ENCODE results near the gene GSTA4.

Gene GSTA4

DNA sequence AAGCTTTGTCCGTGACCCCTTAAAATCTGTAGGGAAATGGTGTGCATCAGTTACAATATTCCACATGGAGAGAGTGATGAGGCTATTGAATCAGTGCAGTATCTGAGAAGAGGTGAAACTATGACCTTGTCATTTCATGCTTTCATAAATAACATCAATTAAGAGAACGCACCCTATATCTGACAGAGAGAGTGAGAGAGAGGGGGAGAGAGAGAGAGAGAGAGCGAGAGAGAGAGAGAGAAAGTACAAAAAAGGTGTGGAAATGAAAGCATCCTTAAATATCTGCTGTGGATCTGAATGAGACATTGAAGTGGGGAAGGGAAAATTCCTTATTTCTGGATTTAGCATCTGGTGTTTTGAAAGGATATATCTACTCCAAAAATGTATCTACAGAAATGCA is 12.4 kb downstream of the GSTA4 start:
- TF ChIP-seq ZNF184 (tag by site-specific recombination; IDR thresholded peaks at IDR 0.05) (no peak), ZNF596 (tag by site-specific recombination; IDR thresholded peaks at IDR 0.05) (peak; percentile 88), PRDM1 (tag by site-specific recombination; IDR thresholded peaks at IDR 0.05) (peak; percentile 69), ZNF654 (tag by site-specific recombination; IDR thresholded peaks at IDR 0.05; ENCODE audit: low read depth) (no peak)
- ChIA-PET CTCF (interaction anchor here (1.0 to 3.1 kb wide), 2 partner anchors 10 to 48 kb away, joined by 3 to 22 read pairs; no protein-coding TSS in a partner anchor), POLR2A (interaction anchor here (2.7 kb wide), 1 partner anchor 12 kb away, joined by 9 read pairs; the partner anchor contains the start of gene GSTA4)
- no peak overlapping the region for H3K4me3 ChIP-seq (ENCODE audit: low read depth, low read length)
- no peaks in the 10 kb centered on the region for H3K4me1 ChIP-seq (ENCODE audit: control insufficient read depth, insufficient read depth, low read length)
- H3K27ac ChIP-seq (ENCODE audit: extremely low read depth, low read depth, low read length) = no peak overlapping the region
- H3K9me3 ChIP-seq (ENCODE audit: control insufficient read depth, insufficient read depth, low read depth, low read length) = no peaks in the 10 kb centered on the region
- peaks cover 18 to 51% of the 10 kb centered on the region in 2 experiments for H3K36me3 ChIP-seq (ENCODE audit: control insufficient read depth in 2 of 2, insufficient read depth in 1 of 2, low read length in 2 of 2)

DNA sequence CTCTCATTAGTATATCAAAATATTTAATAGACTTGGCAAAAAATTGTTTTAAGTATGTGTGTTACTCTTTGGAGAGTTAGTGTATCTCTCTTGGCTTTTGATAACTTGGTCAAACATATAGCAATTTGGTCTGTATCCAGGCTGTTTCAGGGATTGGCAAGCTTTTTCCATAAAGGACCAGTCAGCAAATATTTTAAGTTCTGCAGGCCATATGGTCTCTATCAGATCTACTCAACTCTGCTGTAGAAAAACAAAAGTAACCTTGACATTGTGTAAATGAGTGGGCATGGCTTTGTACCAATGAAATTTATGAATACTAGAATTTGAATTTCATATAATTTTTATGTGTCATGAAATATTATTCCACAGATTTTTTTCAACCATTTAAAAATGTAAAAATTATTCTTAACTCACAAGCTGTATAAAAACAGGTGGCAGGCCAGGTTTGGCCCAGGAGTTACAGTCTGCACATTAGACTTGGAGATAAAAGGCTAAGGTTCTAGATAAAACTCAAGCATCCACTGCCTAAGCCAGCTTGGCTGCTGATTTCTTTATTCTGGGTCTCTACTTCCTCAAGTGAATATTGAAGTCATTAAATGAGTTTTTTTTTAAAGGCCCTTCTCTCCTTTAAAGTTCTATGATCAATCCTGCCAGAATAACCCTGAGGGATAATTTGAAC is 13.7 kb downstream of the GSTA4 start:
- no peak overlapping the region for H3K27ac ChIP-seq (ENCODE audit: extremely low read depth, low read depth, low read length)
- ChIA-PET CTCF (interaction anchor here (0.6 to 0.8 kb wide), 2 partner anchors 12 to 206 kb away, joined by 3 read pairs; no protein-coding TSS in a partner anchor), POLR2A (interaction anchor here (2.7 kb wide), 1 partner anchor 13 kb away, joined by 9 read pairs; the partner anchor contains the start of gene GSTA4)
- H3K9me3 ChIP-seq (ENCODE audit: control insufficient read depth, insufficient read depth, low read depth, low read length) = no peaks in the 10 kb centered on the region
- TF ChIP-seq ZNF266 (tag by site-specific recombination; IDR thresholded peaks at IDR 0.05; ENCODE audit: low read depth) = no peak
- TF ChIP-seq, protein P1, sequence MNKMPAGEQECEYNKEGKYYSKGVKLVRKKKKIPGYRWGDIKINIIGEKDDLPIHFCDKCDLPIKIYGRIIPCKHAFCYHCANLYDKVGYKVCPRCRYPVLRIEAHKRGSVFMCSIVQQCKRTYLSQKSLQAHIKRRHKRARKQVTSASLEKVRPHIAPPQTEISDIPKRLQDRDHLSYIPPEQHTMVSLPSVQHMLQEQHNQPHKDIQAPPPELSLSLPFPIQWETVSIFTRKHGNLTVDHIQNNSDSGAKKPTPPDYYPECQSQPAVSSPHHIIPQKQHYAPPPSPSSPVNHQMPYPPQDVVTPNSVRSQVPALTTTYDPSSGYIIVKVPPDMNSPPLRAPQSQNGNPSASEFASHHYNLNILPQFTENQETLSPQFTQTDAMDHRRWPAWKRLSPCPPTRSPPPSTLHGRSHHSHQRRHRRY (tag by site-specific recombination; IDR thresholded peaks at IDR 0.05) = no peak
- TF ChIP-seq, protein P2, sequence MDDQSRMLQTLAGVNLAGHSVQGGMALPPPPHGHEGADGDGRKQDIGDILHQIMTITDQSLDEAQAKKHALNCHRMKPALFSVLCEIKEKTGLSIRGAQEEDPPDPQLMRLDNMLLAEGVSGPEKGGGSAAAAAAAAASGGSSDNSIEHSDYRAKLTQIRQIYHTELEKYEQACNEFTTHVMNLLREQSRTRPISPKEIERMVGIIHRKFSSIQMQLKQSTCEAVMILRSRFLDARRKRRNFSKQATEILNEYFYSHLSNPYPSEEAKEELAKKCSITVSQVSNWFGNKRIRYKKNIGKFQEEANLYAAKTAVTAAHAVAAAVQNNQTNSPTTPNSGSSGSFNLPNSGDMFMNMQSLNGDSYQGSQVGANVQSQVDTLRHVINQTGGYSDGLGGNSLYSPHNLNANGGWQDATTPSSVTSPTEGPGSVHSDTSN (CRISPR knock-in tag; IDR thresholded peaks at IDR 0.05) = no peak
- no peak for TF ChIP-seq ZNF747 (tag by site-specific recombination; IDR thresholded peaks at IDR 0.05)
- TF ChIP-seq, protein P3, sequence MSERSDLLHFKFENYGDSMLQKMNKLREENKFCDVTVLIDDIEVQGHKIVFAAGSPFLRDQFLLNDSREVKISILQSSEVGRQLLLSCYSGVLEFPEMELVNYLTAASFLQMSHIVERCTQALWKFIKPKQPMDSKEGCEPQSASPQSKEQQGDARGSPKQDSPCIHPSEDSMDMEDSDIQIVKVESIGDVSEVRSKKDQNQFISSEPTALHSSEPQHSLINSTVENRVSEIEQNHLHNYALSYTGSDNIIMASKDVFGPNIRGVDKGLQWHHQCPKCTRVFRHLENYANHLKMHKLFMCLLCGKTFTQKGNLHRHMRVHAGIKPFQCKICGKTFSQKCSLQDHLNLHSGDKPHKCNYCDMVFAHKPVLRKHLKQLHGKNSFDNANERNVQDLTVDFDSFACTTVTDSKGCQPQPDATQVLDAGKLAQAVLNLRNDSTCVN (tag by site-specific recombination; optimal IDR thresholded peaks at IDR 0.05) = no peak
- no peak for TF ChIP-seq ZNF433 (tag by site-specific recombination; IDR thresholded peaks at IDR 0.05; ENCODE audit: low read depth)
- TF ChIP-seq KLF16 (tag by site-specific recombination; IDR thresholded peaks at IDR 0.05) = no peak
- TF ChIP-seq, protein P4, sequence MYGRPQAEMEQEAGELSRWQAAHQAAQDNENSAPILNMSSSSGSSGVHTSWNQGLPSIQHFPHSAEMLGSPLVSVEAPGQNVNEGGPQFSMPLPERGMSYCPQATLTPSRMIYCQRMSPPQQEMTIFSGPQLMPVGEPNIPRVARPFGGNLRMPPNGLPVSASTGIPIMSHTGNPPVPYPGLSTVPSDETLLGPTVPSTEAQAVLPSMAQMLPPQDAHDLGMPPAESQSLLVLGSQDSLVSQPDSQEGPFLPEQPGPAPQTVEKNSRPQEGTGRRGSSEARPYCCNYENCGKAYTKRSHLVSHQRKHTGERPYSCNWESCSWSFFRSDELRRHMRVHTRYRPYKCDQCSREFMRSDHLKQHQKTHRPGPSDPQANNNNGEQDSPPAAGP (tag by site-specific recombination; IDR thresholded peaks at IDR 0.05) = no peak
- TF ChIP-seq ZNF214 (tag by site-specific recombination; IDR thresholded peaks at IDR 0.05; ENCODE audit: borderline replicate concordance) = no peak
- no peak for TF ChIP-seq ZNF239 (tag by site-specific recombination; IDR thresholded peaks at IDR 0.05)
- TF ChIP-seq ZBTB8A (tag by site-specific recombination; IDR thresholded peaks at IDR 0.05) = no peak
- TF ChIP-seq SP7 (tag by site-specific recombination; IDR thresholded peaks at IDR 0.05) = no peak
- TF ChIP-seq ZXDB (tag by site-specific recombination; IDR thresholded peaks at IDR 0.05) = no peak
- TF ChIP-seq, protein P5, sequence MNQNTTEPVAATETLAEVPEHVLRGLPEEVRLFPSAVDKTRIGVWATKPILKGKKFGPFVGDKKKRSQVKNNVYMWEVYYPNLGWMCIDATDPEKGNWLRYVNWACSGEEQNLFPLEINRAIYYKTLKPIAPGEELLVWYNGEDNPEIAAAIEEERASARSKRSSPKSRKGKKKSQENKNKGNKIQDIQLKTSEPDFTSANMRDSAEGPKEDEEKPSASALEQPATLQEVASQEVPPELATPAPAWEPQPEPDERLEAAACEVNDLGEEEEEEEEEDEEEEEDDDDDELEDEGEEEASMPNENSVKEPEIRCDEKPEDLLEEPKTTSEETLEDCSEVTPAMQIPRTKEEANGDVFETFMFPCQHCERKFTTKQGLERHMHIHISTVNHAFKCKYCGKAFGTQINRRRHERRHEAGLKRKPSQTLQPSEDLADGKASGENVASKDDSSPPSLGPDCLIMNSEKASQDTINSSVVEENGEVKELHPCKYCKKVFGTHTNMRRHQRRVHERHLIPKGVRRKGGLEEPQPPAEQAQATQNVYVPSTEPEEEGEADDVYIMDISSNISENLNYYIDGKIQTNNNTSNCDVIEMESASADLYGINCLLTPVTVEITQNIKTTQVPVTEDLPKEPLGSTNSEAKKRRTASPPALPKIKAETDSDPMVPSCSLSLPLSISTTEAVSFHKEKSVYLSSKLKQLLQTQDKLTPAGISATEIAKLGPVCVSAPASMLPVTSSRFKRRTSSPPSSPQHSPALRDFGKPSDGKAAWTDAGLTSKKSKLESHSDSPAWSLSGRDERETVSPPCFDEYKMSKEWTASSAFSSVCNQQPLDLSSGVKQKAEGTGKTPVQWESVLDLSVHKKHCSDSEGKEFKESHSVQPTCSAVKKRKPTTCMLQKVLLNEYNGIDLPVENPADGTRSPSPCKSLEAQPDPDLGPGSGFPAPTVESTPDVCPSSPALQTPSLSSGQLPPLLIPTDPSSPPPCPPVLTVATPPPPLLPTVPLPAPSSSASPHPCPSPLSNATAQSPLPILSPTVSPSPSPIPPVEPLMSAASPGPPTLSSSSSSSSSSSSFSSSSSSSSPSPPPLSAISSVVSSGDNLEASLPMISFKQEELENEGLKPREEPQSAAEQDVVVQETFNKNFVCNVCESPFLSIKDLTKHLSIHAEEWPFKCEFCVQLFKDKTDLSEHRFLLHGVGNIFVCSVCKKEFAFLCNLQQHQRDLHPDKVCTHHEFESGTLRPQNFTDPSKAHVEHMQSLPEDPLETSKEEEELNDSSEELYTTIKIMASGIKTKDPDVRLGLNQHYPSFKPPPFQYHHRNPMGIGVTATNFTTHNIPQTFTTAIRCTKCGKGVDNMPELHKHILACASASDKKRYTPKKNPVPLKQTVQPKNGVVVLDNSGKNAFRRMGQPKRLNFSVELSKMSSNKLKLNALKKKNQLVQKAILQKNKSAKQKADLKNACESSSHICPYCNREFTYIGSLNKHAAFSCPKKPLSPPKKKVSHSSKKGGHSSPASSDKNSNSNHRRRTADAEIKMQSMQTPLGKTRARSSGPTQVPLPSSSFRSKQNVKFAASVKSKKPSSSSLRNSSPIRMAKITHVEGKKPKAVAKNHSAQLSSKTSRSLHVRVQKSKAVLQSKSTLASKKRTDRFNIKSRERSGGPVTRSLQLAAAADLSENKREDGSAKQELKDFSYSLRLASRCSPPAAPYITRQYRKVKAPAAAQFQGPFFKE (tag by site-specific recombination; IDR thresholded peaks at IDR 0.05; ENCODE audit: borderline replicate concordance) = no peak
- TF ChIP-seq ZNF624 (tag by site-specific recombination; IDR thresholded peaks at IDR 0.05) = no peak
- no peaks in the 10 kb centered on the region for H3K4me1 ChIP-seq (ENCODE audit: control insufficient read depth, insufficient read depth, low read length)
- no peak overlapping the region for H3K4me3 ChIP-seq (ENCODE audit: low read depth, low read length)
- peaks cover 11 to 40% of the 10 kb centered on the region in 2 experiments for H3K36me3 ChIP-seq (ENCODE audit: control insufficient read depth in 2 of 2, insufficient read depth in 1 of 2, low read length in 2 of 2)
